SK-N-SH treated with all-trans-retinoic acid at 6 μM for 48 hours (cell line): ENCODE results near the gene PIP4K2B.

Source experiments
- CSDC2 ChIP-seq: fragments of 250-450 bp; sonication (Bioruptor Pico); IDR thresholded peaks from 2 replicates; pipeline ENCODE4 v1.5.0; 2020; ENCODE audit warnings: mild to moderate bottlenecking, moderate library complexity
- ISL1 ChIP-seq: fragments of 250-450 bp; sonication (Bioruptor Pico); IDR thresholded peaks from 2 replicates; pipeline ENCODE4 v2.1.2; 2022; ENCODE audit warnings: mild to moderate bottlenecking, moderate library complexity
- OSR1 ChIP-seq: fragments of 250-450 bp; sonication (Bioruptor Pico); IDR thresholded peaks from 2 replicates; pipeline ENCODE4 v1.8.0; 2022; ENCODE audit warnings: moderate library complexity, mild to moderate bottlenecking, inconsistent platforms
- SNAI2 ChIP-seq: fragments of 250-450 bp; sonication (Bioruptor Pico); IDR thresholded peaks from 2 replicates; pipeline ENCODE4 v1.5.0; 2020; ENCODE audit warnings: mild to moderate bottlenecking, moderate library complexity
- TOX ChIP-seq: fragments of 250-450 bp; sonication (Bioruptor Pico); IDR thresholded peaks from 2 replicates; pipeline ENCODE4 v1.8.0; 2021; ENCODE audit warnings: mild to moderate bottlenecking, moderate library complexity, borderline replicate concordance
- ZC3H10 ChIP-seq: fragments of 250-450 bp; sonication (Bioruptor Pico); IDR thresholded peaks from 2 replicates; pipeline ENCODE4 v1.5.1; 2021; ENCODE audit warnings: mild to moderate bottlenecking, moderate library complexity
- ZNF565 ChIP-seq: fragments of 450-650 bp; formaldehyde crosslinking; conservative IDR thresholded peaks from 2 replicates; pipeline ENCODE4 v1.5.0; 2020; ENCODE audit warnings: low read depth, mild to moderate bottlenecking, moderate library complexity
- ZNF70 ChIP-seq: fragments of 450-650 bp; formaldehyde crosslinking; IDR thresholded peaks from 2 replicates; pipeline ENCODE4 v1.5.0; 2020; ENCODE audit warnings: mild to moderate bottlenecking, moderate library complexity
- TF ChIP-seq, protein P1 (sequence below): fragments of 250-450 bp; sonication (Bioruptor Pico); IDR thresholded peaks from 2 replicates; pipeline ENCODE4 v1.5.0; 2020; ENCODE audit warnings: mild to moderate bottlenecking, moderate library complexity

DNA sequence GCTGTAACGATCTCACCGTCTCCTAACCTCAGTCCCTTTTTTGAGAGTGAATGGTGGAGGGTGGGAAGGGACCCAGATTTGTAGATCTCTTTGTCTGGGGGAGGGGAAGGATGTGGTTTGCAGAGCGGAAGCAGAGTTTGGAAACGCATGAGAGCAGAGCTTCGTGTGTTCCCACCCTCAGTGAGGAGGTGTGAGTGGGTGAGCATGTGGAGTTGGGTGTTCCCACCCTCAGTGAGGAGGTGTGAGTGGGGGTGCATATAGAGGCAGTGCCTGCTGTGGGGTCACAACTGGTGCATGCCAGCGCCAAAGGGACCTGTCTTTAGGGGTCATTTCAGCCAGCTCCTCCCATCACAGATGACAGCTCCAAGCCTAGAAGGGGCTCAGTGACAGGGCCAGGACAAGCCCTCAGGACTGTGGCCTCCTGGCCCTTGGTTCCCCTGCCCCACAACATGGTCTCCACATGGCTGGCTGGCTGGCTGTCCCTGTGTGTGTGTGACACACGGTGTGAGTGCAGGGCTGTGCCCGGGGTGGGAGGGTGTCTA, 71.0 kb downstream of the PIP4K2B start:
- TF ChIP-seq, protein P1, sequence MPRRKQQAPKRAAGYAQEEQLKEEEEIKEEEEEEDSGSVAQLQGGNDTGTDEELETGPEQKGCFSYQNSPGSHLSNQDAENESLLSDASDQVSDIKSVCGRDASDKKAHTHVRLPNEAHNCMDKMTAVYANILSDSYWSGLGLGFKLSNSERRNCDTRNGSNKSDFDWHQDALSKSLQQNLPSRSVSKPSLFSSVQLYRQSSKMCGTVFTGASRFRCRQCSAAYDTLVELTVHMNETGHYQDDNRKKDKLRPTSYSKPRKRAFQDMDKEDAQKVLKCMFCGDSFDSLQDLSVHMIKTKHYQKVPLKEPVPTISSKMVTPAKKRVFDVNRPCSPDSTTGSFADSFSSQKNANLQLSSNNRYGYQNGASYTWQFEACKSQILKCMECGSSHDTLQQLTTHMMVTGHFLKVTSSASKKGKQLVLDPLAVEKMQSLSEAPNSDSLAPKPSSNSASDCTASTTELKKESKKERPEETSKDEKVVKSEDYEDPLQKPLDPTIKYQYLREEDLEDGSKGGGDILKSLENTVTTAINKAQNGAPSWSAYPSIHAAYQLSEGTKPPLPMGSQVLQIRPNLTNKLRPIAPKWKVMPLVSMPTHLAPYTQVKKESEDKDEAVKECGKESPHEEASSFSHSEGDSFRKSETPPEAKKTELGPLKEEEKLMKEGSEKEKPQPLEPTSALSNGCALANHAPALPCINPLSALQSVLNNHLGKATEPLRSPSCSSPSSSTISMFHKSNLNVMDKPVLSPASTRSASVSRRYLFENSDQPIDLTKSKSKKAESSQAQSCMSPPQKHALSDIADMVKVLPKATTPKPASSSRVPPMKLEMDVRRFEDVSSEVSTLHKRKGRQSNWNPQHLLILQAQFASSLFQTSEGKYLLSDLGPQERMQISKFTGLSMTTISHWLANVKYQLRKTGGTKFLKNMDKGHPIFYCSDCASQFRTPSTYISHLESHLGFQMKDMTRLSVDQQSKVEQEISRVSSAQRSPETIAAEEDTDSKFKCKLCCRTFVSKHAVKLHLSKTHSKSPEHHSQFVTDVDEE (CRISPR knock-in tag): no peak
- TF ChIP-seq ZNF565 (CRISPR knock-in tag) (no peak), ZC3H10 (no peak), SNAI2 (CRISPR knock-in tag) (no peak), CSDC2 (CRISPR knock-in tag) (no peak), OSR1 (CRISPR knock-in tag) (no peak), TOX (CRISPR knock-in tag) (no peak), ISL1 (CRISPR knock-in tag) (no peak), ZNF70 (no peak)
